ENCODE measurements around the gene FAS. TPM values are rescaled to one million over a fixed set of nuclear protein-coding genes. Genes with fewer than 3 reads are reported as not detected.

FAS gene
- polyA plus RNA-seq, 1 of the 3 experiments (the other 2 are of a cell fraction) = 31.5 TPM

DNA sequence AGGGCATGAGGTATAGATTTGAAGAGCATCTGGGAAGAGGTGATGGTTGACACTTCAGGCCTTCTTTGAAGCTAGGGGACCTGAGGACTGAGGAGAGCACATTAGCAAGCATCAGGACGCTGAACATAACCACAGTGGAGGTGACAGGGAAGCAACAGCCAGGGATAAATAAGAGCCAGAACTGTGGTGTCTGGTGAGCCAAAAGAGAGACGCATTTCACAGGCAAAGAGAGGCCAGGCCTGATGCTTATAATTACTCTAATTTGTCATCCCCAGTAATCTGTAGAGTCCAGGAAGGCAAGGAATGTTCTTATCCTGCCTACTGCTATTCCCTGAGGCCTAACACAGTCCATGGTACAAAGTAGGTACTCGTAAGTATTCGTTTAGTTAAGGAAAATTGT is 10.4 kb upstream of the FAS start:
- no peak overlapping the region for H3K4me2 ChIP-seq
- ChIA-PET CTCF (interaction anchor here (0.6 to 8.7 kb wide), 5 partner anchors 11 to 1381 kb away, joined by 3 to 90 read pairs (median 3); partner anchors contain the start of gene FAS), POLR2A (no interaction called here)
- peaks cover 5% of the 10 kb centered on the region in 2 experiments for H3K36me3 ChIP-seq (replicated peaks in 1 of 2; ENCODE audit: control insufficient read depth in 1 of 2, insufficient read depth in 2 of 2, low read length in 1 of 2)
- H3K27ac ChIP-seq (ENCODE audit: low read depth in 2 of 2, low read length in 1 of 2) = no peak overlapping the region
- peaks cover 9% of the 10 kb centered on the region; the same call in 1 of the 2 replicates for H3K79me2 ChIP-seq (ENCODE audit: insufficient read depth)
- WGBS (ENCODE audit: low lambda C conversion rate) = 95% methylated on average over 4 of the region's 4 CpGs
- H4K20me1 ChIP-seq (ENCODE audit: insufficient read depth) = no peaks in the 10 kb centered on the region
- H3K9ac ChIP-seq = no peak overlapping the region
- TF ChIP-seq FOXJ3 (CRISPR knock-in tag; IDR thresholded peaks at IDR 0.05) (no peak), NRF1 (IDR thresholded peaks at IDR 0.05; ENCODE audit: low read depth, low read length) (no peak), RCOR1 (IDR thresholded peaks at IDR 0.05; ENCODE audit: low read length) (no peak), ELF1 (IDR thresholded peaks at IDR 0.05) (no peak), NFIC (IDR thresholded peaks at IDR 0.05; ENCODE audit: borderline replicate concordance) (no peak), POLR2AphosphoS5 (IDR thresholded peaks at IDR 0.05; ENCODE audit: low read depth, low read length) (no peak)
- TF ChIP-seq, protein P1, sequence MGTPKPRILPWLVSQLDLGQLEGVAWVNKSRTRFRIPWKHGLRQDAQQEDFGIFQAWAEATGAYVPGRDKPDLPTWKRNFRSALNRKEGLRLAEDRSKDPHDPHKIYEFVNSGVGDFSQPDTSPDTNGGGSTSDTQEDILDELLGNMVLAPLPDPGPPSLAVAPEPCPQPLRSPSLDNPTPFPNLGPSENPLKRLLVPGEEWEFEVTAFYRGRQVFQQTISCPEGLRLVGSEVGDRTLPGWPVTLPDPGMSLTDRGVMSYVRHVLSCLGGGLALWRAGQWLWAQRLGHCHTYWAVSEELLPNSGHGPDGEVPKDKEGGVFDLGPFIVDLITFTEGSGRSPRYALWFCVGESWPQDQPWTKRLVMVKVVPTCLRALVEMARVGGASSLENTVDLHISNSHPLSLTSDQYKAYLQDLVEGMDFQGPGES (IDR thresholded peaks at IDR 0.05; ENCODE audit: low read depth, low read length) = no peak
- no peaks in the 10 kb centered on the region for H3K9me2 ChIP-seq
- H3K4me1 ChIP-seq (ENCODE audit: control insufficient read depth in 1 of 2, insufficient read depth in 2 of 2, low read depth in 1 of 2, low read length in 1 of 2) = peaks cover 6 to 35% of the 10 kb centered on the region in 2 experiments; a peak in 3 of 4 replicates
- no peak overlapping the region for H3K4me3 ChIP-seq (ENCODE audit: low read depth in 2 of 2, low read length in 1 of 2)
- no peaks in the 10 kb centered on the region for H3F3A ChIP-seq (replicated peaks; ENCODE audit: insufficient read depth)
- H3K27me3 ChIP-seq (ENCODE audit: insufficient read depth) = no peaks in the 10 kb centered on the region
- no peaks in the 10 kb centered on the region for H3K9me3 ChIP-seq
- H2AFZ ChIP-seq (ENCODE audit: low read depth) = no peak overlapping the region
- DNase-seq = no peak

DNA sequence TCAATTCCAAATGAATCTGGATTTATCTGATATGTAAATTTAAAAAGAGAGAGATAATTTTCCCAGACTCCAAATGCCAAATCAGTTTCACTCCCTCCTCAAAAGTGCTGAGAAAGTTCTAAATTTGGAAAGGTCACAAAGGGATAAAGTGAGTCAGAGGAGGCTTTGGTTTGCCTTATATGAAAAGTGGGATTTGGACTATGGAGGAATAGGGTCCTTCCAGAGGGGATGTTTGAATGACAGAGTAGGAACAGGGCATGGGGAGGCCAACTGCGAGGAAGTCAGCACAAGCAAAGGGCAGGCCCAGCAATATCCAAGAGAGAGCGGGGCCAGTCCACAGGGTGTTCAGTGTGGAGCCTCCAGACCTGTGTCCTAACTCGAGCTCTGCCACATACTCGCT is 9.8 kb upstream of the FAS start:
- H3K9me3 ChIP-seq = no peaks in the 10 kb centered on the region
- H3K9ac ChIP-seq = no peak overlapping the region
- H3F3A ChIP-seq (replicated peaks; ENCODE audit: insufficient read depth) = no peaks in the 10 kb centered on the region
- peaks cover 3% of the 10 kb centered on the region; the same call in 1 of the 2 replicates for H3K79me2 ChIP-seq (ENCODE audit: insufficient read depth)
- 95% methylated on average over 3 of the region's 4 CpGs for WGBS (ENCODE audit: low lambda C conversion rate)
- no peaks in the 10 kb centered on the region for H3K27me3 ChIP-seq (ENCODE audit: insufficient read depth)
- no peaks in the 10 kb centered on the region for H4K20me1 ChIP-seq (ENCODE audit: insufficient read depth)
- no peak overlapping the region for H2AFZ ChIP-seq (ENCODE audit: low read depth)
- 0 out of 2 replicates have a peak overlapping the region, but pooled peaks have one; percentile 9 for H3K4me2 ChIP-seq
- CTCF ChIA-PET = interaction anchor here (0.7 to 8.7 kb wide), 4 partner anchors 10 to 145 kb away, joined by 3 to 90 read pairs (median 4); partner anchors contain the start of gene FAS
- POLR2A ChIA-PET = no interaction called here
- H3K9me2 ChIP-seq = no peaks in the 10 kb centered on the region
- peaks cover 6 to 41% of the 10 kb centered on the region in 2 experiments; a peak in 3 of 4 replicates for H3K4me1 ChIP-seq (ENCODE audit: control insufficient read depth in 1 of 2, insufficient read depth in 2 of 2, low read depth in 1 of 2, low read length in 1 of 2)
- peaks cover 5% of the 10 kb centered on the region in 2 experiments for H3K36me3 ChIP-seq (replicated peaks in 1 of 2; ENCODE audit: control insufficient read depth in 1 of 2, insufficient read depth in 2 of 2, low read length in 1 of 2)
- no peak overlapping the region for H3K4me3 ChIP-seq (ENCODE audit: low read depth in 2 of 2, low read length in 1 of 2)
- no peak overlapping the region for H3K27ac ChIP-seq (ENCODE audit: low read depth in 2 of 2, low read length in 1 of 2)
- DNase-seq = no peak
- TF ChIP-seq, protein P1 (IDR thresholded peaks at IDR 0.05; ENCODE audit: low read depth, low read length) = no peak
- TF ChIP-seq EP300 (IDR thresholded peaks at IDR 0.05; ENCODE audit: borderline replicate concordance in 1 of 2, low read depth in 1 of 2, low read length in 1 of 2) (no peak), GABPA (IDR thresholded peaks at IDR 0.05; ENCODE audit: low read depth) (no peak), YY1 (IDR thresholded peaks at IDR 0.05; ENCODE audit: low read depth) (no peak), TCF12 (IDR thresholded peaks at IDR 0.05) (no peak), MEF2A (IDR thresholded peaks at IDR 0.05; ENCODE audit: borderline replicate concordance, low read depth) (no peak), RAD21 (IDR thresholded peaks at IDR 0.05; ENCODE audit: low read length) (no peak), NRF1 (IDR thresholded peaks at IDR 0.05; ENCODE audit: low read depth, low read length) (no peak), RXRA (IDR thresholded peaks at IDR 0.05; ENCODE audit: borderline replicate concordance, low read depth) (no peak), NFIC (IDR thresholded peaks at IDR 0.05; ENCODE audit: borderline replicate concordance) (no peak), CHD2 (IDR thresholded peaks at IDR 0.05; ENCODE audit: low read length, partially characterized antibody) (no peak)
- TF ChIP-seq, protein P2, sequence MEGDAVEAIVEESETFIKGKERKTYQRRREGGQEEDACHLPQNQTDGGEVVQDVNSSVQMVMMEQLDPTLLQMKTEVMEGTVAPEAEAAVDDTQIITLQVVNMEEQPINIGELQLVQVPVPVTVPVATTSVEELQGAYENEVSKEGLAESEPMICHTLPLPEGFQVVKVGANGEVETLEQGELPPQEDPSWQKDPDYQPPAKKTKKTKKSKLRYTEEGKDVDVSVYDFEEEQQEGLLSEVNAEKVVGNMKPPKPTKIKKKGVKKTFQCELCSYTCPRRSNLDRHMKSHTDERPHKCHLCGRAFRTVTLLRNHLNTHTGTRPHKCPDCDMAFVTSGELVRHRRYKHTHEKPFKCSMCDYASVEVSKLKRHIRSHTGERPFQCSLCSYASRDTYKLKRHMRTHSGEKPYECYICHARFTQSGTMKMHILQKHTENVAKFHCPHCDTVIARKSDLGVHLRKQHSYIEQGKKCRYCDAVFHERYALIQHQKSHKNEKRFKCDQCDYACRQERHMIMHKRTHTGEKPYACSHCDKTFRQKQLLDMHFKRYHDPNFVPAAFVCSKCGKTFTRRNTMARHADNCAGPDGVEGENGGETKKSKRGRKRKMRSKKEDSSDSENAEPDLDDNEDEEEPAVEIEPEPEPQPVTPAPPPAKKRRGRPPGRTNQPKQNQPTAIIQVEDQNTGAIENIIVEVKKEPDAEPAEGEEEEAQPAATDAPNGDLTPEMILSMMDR (IDR thresholded peaks at IDR 0.05) = no peak
- TF ChIP-seq, protein P3, sequence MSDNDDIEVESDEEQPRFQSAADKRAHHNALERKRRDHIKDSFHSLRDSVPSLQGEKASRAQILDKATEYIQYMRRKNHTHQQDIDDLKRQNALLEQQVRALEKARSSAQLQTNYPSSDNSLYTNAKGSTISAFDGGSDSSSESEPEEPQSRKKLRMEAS (IDR thresholded peaks at IDR 0.05; ENCODE audit: low read depth) = no peak
- TF ChIP-seq, protein P4, sequence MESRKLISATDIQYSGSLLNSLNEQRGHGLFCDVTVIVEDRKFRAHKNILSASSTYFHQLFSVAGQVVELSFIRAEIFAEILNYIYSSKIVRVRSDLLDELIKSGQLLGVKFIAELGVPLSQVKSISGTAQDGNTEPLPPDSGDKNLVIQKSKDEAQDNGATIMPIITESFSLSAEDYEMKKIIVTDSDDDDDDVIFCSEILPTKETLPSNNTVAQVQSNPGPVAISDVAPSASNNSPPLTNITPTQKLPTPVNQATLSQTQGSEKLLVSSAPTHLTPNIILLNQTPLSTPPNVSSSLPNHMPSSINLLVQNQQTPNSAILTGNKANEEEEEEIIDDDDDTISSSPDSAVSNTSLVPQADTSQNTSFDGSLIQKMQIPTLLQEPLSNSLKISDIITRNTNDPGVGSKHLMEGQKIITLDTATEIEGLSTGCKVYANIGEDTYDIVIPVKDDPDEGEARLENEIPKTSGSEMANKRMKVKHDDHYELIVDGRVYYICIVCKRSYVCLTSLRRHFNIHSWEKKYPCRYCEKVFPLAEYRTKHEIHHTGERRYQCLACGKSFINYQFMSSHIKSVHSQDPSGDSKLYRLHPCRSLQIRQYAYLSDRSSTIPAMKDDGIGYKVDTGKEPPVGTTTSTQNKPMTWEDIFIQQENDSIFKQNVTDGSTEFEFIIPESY (IDR thresholded peaks at IDR 0.05; ENCODE audit: borderline replicate concordance, low read depth) = no peak
- TF ChIP-seq, protein P5, sequence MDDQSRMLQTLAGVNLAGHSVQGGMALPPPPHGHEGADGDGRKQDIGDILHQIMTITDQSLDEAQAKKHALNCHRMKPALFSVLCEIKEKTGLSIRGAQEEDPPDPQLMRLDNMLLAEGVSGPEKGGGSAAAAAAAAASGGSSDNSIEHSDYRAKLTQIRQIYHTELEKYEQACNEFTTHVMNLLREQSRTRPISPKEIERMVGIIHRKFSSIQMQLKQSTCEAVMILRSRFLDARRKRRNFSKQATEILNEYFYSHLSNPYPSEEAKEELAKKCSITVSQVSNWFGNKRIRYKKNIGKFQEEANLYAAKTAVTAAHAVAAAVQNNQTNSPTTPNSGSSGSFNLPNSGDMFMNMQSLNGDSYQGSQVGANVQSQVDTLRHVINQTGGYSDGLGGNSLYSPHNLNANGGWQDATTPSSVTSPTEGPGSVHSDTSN (IDR thresholded peaks at IDR 0.05) = no peak
- TF ChIP-seq, protein P6, sequence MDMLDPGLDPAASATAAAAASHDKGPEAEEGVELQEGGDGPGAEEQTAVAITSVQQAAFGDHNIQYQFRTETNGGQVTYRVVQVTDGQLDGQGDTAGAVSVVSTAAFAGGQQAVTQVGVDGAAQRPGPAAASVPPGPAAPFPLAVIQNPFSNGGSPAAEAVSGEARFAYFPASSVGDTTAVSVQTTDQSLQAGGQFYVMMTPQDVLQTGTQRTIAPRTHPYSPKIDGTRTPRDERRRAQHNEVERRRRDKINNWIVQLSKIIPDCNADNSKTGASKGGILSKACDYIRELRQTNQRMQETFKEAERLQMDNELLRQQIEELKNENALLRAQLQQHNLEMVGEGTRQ (IDR thresholded peaks at IDR 0.05; ENCODE audit: borderline replicate concordance, low read depth, low read length) = no peak
